ENCODE results near the gene DRC1.

Gene DRC1

GRCh38 chr2:26453421-26454329 is 52.0 kb downstream of the DRC1 start:
- no peak for TF ChIP-seq CTCF (conservative IDR thresholded peaks at IDR 0.05; ENCODE audit: low read depth, low read length)
- DNase-seq (ENCODE audit: low read depth), result no peak
- no peak overlapping the region for H3K4me3 ChIP-seq (ENCODE audit: low read length)

GRCh38 chr2:26454561-26455001 is 52.9 kb downstream of the DRC1 start:
- DNase-seq (ENCODE audit: low read depth), result no peak
- TF ChIP-seq CTCF (conservative IDR thresholded peaks at IDR 0.05; ENCODE audit: low read depth, low read length), result no peak
- no peak overlapping the region for H3K4me3 ChIP-seq (ENCODE audit: low read length)

- no peak overlapping the region for H3K4me3 ChIP-seq (ENCODE audit: low read length)
- no peak for DNase-seq (ENCODE audit: low read depth)
Observed at GRCh38 chr2:26455037-26455669, 53.4 kb downstream of the DRC1 start.

GRCh38 chr2:26455670-26456439 is 54.1 kb downstream of the DRC1 start:
- TF ChIP-seq CTCF (conservative IDR thresholded peaks at IDR 0.05; ENCODE audit: low read depth, low read length), result no peak
- no peak overlapping the region for H3K4me3 ChIP-seq (ENCODE audit: low read length)
- DNase-seq (ENCODE audit: low read depth), result no peak

More at GRCh38 chr2:26455037-26455669, 53.4 kb downstream of the DRC1 start:
- TF ChIP-seq CTCF (conservative IDR thresholded peaks at IDR 0.05; ENCODE audit: low read depth, low read length), result no peak

- no peak for DNase-seq (ENCODE audit: low read depth)
- no peak for TF ChIP-seq CTCF (conservative IDR thresholded peaks at IDR 0.05; ENCODE audit: low read depth, low read length)
Observed at GRCh38 chr2:26456440-26457250, 54.9 kb downstream of the DRC1 start.

GRCh38 chr2:26457251-26457666 is 55.5 kb downstream of the DRC1 start:
- TF ChIP-seq CTCF (conservative IDR thresholded peaks at IDR 0.05; ENCODE audit: low read depth, low read length), result no peak
- no peak for DNase-seq (ENCODE audit: low read depth)

More at GRCh38 chr2:26456440-26457250, 54.9 kb downstream of the DRC1 start:
- H3K4me3 ChIP-seq (ENCODE audit: low read length), result no peak overlapping the region

More at GRCh38 chr2:26457251-26457666, 55.5 kb downstream of the DRC1 start:
- no peak overlapping the region for H3K4me3 ChIP-seq (ENCODE audit: low read length)

Measured in retinal pigment epithelial cell (primary cell).